Activated T-helper 9 cell treated with anti-CD3 and anti-CD28 coated beads, Interleukin-2, amount 50 U/mL, for 16 hours (primary cell): ENCODE results near the gene BEND6.
"Not testable (repeated sequence)": the region's sequence is repeated elsewhere in the genome, so short reads cannot be mapped to it uniquely, and the experiment has no call there.

Experiments used
- DNase-seq: peaks from one replicate; pipeline ENCODE4 v3.0.0-alpha.2; 2020; ENCODE audit warnings: low read depth

Gene BEND6

DNA sequence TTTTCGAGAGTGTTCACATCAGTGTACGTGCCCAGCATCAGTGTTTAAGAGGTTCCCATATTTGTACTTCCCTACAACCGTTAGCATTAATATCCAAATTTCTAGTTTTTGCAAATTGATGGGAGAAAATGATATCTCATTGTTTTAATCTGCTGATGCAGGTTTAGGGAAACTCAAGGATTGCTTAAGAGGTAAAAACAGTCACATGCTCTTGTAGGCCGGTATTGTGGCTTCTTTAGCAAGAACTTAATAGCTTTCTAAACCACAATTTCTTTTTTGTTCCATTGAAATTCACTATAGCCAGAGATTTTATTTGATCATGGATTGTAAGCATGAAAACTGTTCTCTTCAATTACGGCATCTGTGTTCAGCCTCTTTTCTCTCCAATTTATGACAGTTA is 29.5 kb downstream of the BEND6 start:
- no peak for DNase-seq

DNA sequence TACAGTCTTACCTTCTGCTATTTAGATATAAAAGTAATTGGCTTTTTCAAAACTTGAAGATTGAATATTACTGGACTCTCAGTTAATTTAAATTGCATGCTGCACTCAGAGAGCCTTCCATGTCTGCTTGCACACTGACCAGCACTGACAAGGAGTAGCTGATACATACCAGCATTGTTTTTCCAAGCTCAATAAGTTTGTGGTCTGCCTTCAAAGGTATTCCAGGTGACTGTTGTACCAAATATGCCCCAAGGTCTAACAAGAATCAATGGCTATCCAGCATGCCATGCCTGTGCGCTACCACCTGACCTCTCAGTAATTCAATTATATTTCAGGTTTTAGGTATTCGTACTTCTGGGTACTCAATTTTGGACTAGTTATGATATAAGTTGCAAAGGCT is 30.0 kb downstream of the BEND6 start:
- DNase-seq: no peak

DNA sequence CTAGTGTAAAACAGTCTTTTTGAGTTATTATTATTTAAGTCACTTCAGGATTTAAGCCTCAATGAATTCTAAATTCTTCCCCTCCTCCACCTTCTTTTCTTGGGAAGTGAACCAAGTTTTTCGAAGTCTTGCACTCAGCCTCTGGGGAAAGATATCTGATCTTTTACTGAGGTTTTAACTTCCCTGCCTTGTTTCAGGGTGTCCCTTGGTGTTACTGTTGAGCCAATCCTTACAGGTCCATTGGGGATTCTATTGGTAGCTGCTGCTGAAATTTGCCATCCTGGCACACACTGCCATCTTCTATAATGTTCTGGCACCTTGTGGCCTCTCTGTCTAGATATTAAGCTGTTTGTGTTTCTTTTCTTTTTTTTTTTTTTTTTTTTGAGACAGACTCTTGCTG is 31.7 kb downstream of the BEND6 start:
- DNase-seq: no peak

DNA sequence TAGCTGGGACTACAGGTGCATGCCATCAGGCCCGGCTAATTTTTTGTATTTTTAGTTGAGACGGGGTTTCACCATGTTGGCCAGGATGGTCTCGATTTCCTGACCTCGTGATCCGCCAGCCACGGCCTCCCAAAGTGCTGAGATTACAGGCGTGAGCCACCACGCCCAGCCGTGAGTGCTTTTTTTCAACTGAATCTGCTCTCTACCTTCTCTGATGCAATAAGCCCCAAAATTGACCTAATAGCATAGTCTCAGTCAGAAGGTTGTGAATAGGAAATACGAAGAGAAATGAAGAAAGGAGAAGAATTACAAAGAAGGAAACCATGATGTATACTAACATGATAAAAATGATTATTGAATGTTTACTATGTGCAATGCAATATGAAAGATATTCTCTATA is 33.2 kb downstream of the BEND6 start:
- no peak for DNase-seq

DNA sequence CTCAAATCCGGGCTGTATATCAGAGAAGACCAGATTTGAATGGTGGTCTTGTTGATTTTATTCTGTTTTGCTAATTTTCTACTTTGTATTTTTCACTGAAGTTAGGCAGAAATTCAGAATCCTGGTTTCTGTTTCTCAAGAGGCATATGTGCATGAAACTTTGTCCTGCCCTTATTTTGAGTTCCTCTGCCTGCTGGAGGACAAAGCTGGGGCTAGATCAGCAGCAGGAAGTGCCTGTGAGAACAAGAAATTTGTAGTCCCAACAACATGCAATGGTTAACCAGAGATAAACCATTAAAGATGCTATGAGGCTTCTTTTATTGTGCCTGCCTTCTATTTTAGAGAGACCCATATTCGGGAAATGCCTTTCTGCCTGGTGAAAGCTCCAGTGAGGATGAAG is 37.1 kb downstream of the BEND6 start:
- DNase-seq: no peak

DNA sequence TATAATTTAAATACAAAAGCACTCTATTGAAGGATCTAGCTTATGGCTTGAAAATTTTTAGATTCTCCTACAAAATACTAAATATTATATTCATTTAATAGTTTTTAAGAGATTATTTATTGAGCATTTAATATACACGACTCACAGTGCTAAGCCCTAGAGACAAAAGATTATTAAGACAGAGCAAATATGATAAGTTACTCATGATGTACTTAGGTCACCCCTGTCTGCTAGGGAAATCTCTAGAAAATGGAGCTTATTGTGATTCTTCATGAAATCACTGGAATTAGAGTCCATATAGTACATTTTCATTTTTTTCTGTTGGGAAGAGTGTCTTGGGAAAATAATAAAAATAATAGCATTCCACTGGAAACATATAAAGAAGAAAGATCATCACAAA is 37.8 kb downstream of the BEND6 start:
- DNase-seq: no peak

DNA sequence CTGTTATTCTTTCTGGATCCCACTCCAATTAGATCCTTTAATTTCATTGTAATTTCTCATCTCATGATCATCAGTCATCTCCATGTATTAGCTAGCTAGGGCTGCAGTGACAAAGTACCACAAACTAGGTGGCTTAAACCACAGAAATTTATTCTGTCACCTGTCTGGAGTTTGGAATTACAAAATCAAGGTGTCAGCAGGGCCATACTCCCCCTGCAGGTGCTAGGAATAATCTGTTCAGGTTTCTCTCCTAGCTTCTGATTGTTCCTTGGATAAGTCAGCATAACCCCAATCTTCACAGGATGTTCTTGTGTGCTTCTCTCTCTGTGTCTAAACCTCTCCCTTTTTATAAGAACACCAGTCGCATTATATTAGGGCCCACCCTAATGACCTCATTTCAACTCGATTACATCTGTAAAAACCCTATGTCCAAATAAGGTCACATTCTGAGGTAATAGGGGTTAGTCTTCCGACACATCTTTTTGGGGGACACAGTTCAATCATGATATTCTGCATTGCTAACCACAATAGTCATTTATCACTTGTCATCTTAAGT is 40.5 kb downstream of the BEND6 start:
- no peak for DNase-seq

DNA sequence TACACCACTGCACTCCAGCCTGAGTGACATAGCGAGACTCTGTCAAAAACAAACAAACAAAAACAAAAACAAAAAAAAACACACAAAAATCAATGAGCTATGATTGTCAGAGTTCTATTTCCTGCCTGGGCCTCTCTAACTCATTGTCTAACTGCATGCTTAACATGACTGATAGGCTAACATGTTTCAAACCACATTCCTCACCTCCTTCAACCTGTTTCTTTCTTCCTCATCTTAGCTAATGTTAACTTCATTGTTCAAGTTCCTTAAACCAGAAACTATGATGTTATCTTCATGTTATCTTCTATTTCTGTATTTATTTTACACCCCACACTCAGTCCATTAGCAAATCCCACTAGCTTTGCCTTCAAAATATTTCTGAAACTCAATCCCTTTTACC is 41.5 kb downstream of the BEND6 start:
- DNase-seq: no peak

DNA sequence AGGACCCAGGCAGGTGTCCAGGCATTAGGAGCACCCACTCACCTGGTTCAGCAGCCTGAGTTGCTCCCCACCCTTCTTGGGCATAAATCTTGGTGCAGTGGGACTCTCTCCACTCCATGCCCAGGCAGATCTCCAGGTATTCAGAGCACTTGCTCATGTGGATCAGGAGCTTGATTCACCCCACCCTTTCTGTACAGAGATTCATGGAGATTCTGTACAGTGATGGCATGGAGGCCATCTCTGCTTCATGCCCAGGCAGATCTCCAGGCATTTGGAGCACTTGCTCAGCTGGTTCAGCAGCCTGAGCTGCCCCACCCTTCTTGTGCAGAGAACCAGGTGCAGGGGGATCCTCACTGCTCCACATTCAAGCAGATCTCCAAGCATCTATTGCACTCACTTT is 44.1 kb downstream of the BEND6 start:
- no peak for DNase-seq

DNA sequence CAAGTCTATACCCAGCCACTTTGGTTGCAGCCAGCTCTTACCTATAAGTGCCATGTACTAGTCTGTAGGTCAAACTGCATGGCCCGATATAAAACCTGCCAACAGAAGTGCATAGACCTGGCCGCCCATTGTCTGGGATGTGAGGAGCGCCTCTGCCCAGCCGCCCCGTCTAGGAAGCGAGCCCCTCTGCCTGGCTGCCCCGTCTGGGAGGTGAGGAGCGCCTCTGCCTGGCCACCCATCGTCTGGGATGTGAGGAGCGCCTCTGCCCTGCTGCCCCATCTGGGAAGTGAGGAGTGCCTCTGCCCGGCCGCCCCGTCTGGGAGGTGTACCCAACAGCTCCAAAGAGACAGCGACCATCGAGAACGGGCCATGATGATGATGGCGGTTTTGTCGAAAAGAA is 44.8 kb downstream of the BEND6 start:
- not testable (repeated sequence) for DNase-seq

DNA sequence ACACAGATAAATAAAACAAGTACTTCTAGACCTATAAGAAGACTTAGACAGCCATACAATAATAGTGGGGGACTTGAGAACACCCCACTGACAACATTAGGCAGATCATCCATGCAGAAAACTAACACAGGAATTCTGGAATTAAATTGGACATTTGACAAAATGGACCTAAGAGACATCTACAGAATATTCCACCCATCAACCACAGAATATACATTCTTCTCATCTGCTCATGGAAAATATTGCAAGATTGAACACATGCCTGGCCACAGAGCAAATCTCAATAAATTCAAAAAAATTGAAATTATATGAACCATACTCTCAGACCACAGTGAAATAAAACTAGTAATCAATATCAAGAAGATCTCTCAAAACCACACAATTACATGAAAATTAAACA is 47.3 kb downstream of the BEND6 start:
- no peak for DNase-seq

DNA sequence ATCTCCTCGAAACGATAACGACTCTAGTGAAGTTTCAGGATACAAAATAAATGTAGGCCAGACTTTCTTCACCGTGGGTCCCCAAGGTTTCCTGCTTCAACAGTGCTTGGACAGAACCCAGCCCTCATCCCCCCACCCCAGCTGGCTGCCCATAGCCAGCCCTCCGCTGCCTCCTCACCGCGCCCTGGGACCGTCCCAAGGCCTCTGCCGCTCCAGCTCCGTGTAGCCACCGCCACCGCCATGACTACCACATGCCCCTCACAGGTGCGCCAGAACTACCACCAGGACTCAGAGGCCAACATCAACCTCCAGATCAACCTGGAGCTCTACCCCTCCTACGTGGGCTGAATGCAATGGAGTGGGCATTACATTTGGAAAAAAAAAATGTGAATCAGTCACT is 49.4 kb downstream of the BEND6 start:
- no peak for DNase-seq

DNA sequence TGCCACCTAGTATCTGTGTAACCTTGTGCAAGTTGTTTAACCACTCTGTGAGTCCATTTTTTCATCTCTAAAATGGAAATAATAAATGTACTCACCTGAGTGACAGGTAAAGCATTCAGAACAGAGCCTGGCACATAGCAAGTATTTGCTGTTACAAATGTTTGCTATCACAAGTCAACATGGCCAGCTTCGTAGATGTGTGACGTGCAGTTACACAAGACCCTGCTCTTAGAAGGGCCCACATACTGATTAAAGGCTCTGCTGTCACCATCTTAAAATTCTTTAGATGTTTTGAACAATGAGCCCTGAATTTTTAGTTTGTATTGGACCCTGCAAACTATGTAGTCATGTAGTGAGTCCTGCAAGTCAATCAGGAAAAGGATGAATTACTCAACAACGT is 51.2 kb downstream of the BEND6 start:
- DNase-seq: no peak

DNA sequence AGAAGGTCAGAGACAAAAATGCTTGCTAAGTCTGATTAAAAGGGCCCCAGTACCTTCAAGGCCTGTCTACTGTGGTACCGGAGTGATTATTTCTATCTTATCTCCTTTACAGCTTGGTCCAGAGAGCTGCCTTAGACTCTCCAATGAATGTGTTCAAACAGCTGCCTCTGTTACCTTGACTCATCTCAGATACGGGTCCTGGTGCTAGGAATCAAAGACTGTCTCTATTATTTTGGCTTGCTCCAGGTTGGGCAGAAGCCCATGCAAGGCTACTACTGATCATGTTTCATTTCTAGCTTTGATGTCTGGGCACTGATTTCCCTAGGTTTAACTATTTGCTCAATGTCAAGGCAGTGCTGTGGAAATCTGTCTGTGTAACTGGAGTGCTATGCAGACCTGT is 53.2 kb downstream of the BEND6 start:
- DNase-seq: not testable (repeated sequence)

DNA sequence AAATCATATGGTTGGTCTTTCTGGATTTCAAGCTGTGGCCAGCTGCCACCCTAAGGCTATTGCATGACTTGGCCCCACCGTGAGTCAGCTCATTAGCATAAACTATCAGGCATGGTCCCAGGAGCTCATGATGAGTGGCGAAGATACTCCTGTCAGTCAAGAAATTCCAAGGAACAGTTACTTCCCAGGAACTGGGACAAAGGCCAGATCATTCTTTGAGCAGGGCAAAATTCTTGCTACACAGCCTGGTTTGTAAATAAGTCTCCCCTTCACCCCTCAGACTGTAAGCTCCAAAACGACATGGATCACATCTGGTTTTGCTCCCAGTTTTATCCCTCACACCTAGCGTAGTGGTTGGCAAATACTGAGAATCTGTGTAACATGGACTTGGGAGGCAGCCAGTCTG is 58.6 kb downstream of the BEND6 start:
- DNase-seq: no peak

DNA sequence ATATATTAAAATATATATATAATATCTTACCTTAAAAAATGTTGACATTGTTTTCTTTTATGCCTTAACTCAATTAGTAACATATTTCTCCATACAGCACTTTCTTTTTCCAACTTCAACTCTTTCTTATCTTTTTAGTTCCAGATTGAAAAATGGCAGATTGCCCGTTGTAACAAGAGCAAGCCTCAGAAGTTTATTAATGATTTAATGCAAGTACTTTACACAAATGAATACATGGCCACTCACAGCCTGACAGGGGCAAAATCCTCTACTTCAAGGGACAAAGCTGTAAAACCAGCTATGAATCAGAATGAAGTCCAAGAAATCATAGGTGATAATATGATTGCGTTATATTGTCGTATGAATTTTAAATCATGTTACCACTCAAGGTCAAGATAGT is 62.2 kb downstream of the BEND6 start:
- no peak for DNase-seq

DNA sequence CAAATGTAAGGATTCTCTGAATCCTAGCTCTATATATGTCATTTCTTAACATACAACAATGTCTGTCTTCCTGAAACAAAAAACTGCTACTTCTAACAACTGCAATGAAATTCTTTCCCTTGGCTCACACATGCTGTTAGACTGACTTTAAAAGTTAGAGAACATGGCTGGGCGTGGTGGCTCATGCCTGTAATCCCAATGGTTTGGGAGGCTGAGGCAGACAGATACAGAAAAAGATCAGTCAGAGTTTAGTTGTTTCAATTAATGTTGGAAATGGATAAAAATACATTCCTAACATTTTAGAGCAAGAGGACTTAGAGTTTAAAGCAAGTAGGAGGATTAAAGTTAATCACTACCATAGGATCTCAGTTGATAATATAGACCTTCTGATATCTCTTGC is 62.9 kb downstream of the BEND6 start:
- DNase-seq: no peak

DNA sequence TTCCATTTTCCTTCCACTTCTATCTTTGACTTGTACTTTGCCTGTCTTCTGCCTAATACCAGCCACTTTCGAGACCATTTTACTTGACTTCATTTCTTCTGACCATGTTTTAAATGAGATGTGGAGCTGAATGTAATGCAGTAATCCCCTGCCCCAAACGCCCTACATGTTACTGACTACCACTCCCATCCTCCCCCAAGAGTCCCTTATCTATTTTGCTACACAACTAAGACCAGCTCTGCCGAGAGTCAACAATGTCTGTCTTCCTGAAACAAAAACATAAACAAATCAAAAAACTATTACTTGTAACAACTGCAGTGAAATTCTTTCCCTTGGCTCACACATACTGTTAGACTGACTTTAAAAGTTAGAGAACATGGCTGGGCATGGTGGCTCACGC is 64.5 kb downstream of the BEND6 start:
- no peak for DNase-seq

DNA sequence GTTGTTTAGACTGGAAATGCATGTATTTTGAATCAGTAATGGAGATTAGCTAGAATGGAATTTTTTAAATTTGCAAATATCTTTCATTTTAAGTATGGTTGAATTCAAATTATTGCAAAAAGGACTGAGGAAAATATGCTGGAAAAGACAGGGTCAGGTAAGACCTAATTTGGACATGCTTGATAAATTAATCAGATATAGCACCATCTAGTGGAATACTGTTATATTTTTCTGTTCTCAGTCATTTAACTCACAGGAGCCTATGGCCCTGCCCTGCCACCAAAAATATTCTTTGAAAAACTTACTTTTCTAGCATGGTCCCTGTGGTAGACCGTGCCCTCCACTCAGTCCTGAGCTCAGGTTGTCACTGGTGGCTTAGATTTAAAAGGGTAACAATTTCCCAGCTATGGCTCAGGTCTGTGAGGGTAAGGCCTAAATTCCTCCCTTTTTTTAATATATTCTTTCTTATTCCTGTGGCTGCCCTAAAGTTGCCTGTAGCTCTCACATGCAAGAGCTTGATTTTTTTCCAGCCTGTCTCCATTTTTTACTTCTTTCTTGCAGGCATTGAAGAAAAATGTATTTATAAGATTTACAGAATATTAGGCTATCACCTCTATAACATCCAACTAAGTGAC is 66.3 kb downstream of the BEND6 start:
- DNase-seq: no peak

DNA sequence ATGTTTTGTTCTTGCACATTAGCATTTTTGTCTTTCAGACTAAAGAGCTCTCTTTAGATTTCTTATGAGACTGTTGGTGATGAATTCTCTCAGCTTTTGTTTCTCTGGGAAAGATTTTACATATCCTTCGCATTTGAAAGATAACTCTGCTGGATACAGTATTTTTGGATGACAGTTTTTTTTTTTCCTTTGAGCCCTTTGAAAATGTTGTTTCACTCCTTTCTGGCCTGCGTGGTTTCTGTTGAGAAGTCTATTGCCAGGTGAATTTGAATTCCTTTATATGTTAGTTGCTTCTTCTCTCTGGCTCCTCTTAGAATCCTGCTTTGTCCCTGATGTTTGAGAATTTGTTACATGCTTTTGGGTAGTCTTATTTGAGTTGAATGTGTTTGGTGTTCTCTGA is 69.4 kb downstream of the BEND6 start:
- no peak for DNase-seq

DNA sequence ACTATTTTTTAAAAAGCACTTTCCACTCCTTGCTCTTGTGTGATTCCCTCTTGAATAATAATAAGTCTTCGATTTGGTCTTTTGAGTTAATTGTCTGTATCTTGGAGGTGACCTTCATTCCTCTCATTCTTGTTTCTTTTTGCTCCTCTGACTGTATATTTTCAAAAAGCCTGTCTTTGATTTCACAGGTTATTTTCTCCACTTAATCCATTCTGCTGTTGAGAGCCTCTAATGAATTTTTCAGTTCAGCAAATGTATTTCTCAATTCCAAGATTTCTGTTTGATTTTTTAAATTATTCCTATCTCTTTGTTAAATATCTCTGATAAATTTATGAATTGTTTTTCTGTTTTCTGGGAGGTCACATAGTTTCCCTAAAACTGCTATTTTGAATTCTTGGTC is 69.9 kb downstream of the BEND6 start:
- DNase-seq: no peak

DNA sequence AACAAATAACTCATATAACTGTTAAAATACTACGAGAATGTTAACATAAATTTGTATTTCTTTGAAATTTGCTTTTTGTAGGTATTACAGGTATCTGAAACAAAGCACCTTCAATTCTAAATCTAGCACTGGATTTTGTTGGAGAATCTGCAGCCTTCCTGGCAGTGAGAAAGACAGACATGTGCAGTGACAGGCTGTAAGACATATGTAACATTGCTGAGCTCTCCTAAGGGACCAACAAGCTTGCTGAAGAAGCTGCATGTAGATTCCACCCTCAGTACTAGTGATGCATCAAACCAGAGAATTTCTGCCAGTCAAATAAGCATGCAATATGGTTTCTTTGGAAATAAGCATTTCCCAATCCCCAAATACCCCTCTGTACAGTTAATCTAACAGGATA is 71.1 kb downstream of the BEND6 start:
- no peak for DNase-seq

DNA sequence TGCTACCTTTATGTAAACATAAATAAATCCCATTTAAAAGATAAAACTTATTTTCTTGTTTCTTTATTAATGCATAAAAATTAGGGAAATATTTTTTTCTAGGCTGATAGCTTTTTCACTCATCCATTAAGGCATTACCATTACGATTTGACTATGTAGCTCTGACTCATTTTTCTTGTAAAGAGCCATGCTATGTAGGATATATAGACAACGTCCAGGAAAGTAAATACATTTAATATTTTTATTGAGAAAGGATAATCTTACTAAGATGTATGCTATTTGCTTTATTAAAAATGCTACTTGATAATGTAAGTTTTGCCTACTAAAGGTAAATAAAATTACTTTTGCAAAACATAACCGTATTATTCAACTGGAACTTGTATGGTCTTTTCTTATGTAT is 72.4 kb downstream of the BEND6 start:
- no peak for DNase-seq

DNA sequence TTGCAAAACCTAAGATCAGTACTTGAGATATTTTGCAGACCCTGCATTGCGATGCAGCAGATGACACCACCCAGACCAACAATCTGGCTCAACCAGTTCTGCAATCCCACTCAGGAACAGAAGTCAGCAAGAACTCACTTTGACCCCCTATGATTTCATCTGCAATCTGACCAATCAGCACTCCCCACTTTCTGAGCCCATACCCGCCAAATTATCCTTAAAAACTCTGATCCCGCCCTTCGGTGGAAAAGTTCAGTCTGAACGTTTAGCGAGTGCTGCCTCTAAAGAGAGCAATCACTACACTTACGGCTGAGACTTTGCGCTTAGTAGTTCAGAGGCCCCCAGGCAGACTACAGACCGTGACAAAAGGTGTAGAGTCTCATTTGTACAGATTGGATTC is 74.3 kb downstream of the BEND6 start:
- DNase-seq: no peak

DNA sequence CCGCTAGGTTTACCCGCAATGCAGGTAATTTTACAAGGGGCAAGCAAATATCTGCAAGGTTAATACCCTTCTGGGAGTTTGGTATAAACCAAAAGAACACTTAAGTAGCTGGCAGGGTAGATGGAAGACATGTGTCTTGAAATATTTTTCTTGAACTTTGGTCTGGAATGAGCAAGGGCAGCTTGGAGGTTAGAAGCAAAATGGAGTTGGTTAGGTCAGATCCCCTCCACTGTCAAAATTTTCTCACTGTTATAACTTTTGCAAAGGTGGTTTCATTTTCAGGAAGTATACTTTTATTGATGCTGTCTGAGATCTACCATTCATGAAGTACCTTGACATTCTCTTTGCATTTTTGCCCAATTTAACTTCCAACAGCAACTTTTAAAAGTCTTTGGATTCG is 78.3 kb downstream of the BEND6 start:
- no peak for DNase-seq
